Retina (tissue), 1 donor: ENCODE measurements around the gene CDYL.
"Not testable (repeated sequence)": the region's sequence is repeated elsewhere in the genome, so short reads cannot be mapped to it uniquely, and the experiment has no call there.

Experiments used
- DNase-seq: peaks from one replicate; pipeline ENCODE4 v3.0.0-alpha.2; 2016

The CDYL gene

DNA sequence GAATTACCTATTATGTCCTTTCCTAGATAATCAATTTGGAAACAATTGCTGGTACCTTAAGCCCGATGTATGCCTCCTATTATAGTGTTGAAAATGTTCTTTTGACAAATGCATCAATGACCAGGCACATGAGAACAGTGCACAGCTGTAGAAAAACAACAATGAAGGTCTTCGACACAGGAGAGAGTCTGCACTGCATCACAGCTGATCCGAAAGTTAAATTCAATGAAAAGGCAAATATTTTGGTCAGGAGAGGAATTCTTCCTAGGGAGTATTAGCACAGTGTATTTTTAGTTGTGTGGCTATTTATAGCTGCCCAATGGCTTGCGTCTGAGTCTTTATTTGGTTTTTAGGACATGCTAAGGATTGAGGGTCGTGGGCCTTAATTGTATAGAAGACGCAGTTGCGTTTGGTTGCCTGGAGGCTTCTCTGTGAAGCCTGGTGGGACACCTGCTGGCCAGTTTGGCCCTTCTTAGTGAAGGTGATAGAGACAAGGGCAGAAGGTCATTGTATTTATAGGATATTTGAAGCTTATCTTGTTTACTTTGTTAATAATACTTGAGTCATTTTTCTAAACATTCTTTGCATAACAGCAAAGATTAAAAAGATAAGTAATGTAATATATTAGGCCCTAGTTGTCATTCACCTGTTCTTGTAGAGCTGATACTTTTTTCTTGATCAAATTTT, 72.3 kb downstream of the CDYL start:
- DNase-seq: no peak

DNA sequence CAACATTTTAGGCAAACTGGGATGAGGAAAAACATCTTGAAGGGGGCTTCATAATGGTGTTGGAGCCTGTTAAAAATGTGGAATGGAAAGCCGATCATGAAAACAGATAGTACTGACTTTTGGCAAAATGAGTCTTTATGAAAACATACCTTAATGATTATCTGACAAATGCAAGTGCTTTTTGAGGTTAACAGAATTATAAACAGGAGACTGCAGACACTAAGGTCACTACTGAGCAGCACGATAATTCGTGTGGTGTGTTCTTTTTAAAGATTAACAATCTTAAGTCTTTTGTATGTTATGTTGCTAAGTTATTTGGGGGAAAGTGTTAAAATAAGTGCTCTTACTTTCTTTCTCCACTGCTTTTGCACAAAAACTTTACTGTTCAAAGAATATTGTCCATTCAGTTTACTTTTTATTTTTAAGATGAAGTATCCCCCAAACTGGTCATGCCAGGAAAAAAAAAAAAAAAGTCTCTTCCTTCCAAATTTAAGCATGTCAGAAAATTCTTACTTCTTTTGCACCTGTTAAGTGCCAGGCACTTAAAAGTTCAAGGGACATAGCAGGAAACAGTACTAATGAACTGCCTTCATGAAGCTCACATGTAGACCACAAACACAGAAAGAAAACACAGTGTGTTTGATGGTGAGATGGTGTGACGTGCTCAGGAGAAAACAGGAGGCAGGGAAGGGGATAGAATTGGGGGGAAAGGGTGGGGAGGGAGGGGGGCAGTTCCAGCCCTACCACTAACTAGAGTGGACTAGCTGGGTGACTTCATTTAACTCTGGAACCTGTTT, 73.2 kb downstream of the CDYL start:
- no peak for DNase-seq

DNA sequence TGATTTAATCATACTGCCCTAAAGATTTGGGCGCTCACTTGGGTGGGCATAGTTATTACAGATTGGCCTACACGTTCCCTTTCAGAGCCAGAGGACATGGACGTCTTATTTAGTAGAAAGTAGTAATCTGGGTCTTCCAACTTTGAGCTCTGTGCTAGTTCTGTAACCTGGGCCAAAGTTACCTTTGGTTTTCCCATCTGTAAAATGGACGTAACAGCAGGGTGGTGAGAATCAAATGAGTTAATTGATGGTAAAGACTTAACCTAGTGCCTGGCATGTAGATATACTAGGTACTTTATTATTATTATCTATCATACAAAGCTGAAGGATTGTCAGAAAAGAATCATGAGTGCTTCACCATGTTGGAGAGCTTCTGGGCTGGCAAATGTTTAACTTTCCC, 74.8 kb downstream of the CDYL start:
- DNase-seq: no peak

DNA sequence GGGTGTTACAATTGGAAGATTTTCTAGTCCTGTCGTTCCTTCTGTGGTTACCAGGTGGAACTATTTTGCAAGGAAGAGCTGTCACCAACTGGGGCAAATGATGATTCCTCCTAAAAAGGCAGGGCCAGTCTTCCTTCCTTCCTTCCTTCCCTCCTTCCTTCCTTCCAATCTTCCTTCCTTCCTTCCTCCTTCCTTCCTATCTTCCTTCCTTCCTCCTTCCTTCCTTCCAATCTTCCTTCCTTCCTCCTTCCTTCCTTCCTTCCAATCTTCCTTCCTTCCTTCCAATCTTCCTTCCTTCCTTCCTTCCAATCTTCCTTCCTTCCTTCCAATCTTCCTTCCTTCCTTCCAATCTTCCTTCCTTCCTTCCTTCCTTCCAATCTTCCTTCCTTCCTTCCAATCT, 76.0 kb downstream of the CDYL start:
- DNase-seq: not testable (repeated sequence)

DNA sequence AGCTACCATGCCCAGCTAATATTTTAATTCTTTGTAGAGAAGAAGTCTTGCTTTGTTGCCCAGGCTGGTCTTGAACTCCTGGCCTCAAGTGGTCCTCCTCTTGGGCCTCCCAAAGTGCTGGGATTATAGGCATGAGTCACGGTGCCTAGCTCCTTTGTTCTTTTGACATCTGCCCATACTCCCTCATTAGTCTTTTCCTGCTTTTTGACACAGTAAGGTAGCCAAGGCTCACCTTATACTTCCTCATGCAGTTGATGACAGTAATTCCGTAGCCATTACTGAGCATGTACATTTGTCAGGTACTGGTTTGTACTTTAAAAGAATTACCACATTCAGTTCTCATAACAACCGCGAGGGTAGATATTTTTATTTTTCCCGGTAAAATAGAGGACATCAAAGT, 76.7 kb downstream of the CDYL start:
- DNase-seq: no peak

DNA sequence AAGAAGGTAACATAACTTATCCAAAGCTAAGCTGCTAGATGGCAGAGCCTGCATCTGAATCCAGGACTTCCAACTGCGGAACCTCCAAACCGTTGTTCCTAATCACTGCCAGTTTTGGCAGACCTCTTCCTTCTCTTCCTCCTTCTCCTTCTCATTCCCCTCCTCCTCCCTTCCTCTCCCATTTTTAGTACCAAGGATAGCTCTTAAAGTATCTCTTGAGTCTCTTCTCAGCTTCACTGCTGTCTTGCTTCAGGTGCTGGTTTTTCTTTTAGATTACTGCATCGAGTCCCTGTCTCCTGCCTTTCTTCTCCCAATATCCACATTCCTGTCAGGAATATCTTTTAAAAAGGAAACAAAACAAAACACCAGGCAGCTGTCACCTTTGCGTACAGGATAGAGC, 77.1 kb downstream of the CDYL start:
- DNase-seq: no peak

DNA sequence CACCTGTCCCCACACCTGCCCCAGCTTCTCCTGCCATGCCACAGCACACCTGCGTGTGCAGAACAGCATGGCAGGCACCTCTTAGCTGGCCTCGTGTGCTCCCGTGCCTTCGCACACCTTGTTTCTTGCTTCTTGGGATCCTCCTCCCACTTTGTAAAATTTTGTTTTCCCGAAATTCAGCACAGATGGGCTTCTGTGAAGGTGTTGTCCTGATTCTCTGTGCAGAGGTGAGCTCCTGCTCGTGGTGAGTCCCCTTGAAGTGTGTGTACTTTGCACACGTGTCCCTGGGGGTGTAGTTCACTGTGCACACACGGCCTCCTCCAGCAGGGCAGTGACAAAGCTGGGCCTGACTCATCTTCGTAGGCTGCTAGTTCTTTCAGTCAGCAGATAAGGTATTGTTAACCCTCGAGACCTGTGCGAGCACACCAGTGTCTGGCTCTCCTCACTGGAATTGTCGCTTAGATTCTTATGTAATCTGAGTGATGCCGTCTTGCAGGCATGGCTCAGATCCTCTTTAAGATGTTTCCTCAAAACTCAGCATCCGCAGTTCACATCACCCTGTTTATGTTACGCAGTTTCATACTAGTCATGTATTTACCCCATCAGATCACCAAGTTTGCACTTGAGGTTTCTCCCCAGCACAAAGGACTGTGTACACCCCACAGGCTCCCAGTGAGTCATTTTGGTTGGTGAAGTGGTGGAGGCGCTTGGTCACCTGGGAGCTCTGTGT, 77.7 kb downstream of the CDYL start:
- DNase-seq: no peak

DNA sequence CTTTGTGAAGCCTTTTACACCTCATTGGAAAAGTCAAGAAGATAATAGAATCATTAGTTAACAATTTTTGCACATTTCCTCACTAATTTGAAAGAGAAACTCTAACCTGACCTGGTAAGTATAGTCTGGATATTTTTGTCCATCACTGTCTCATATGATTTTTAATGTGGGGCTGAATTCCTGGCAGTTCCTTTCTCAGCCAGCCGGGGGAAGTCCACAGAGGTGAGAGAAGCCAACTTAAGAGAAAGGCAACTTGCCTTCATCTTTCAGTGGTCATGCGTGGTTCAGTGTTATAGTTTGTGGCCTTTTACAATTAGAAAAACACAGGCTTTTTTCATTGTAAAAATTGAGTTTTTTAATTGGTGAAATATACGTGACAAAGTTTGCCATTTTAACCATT, 80.6 kb downstream of the CDYL start:
- no peak for DNase-seq

DNA sequence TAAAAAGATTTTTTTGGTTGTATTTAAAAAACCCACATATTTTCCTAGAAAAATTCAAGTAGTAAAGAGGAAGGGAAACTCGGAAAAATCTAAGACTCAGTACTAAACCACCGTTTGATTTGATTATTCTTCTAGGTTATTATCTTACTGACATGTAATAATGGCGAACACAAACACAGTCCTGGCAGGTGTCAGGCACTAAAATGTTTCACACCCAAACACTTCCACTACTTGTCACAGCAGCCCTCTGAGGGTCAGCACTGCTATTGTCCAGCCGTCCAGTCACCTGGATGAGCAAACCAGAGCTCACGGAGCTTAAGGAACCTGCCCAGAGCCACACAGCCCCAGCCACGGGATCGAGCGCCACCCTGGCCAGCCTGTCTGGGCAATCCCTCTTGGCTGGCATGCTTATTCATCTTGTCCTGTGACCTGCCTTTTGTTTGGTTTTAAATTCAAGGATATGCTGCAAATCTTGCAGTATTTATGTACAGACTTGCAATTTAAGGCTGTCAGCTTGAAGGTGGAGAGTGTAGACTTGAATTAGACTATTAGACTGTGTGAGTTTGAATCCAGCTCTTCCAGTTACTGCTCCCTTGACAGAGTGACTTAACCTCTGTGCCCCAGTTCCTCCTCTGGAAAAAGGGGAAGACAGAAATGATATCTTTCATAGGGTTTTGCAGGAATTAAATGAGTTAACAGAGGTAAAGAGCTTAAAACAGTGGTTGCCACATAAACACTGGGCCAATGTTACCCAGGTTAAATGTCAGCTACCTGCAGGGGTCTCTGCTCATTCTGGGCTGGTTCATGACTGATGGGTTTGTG, 82.2 kb downstream of the CDYL start:
- DNase-seq: no peak

DNA sequence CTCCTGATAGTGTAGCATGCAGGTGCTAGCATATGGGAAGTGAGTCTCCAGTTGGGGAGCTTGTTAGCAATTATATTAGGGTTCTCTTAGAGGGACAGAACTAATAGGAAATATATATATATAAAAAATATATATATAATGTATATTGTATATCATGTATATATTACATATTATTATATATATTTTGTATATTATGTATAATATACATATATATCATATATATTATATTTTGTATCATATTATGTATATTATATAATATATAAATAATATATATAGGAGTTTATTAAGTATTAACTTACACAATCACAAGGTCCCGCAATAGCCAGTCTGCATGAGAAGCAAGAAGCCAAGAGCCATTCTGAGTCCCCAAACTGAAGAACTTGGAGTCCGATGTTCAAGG, 84.2 kb downstream of the CDYL start:
- no peak for DNase-seq

DNA sequence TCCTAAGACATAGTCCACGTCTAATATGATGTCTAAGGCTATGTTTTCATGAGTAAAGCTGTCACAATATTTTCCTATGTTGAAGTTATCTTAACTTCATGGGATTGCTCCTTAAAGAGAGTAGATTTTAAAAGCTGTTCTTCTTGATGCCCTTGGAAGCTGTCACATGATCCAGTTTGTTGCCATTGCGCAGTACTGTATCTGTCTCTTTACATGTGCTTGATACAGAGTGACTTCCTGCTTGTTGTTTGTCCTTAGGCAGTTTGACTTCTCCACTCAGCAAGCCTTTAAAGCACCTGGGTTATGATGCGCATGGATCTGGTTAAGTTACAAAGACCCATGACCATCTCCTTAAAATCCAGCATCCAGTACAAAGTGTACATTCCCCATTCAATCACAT, 85.4 kb downstream of the CDYL start:
- no peak for DNase-seq

DNA sequence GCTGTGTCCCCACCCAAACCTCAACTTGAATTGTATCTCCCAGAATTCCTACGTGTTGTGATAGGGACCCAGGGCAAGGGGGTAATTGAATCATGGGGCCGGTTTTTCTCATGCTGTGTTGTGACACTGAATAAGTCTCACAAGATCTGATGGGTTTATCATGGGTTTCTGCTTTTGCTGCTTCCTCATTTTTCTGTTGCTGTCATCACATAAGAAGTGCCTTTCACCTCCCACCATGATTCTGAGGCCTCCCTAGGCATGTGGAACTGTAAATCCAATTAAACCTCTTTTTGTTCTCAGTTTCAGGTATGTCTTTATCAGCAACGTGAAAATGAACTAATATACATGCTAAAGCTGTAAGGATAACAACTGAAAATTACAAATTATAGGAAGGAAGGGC, 88.3 kb downstream of the CDYL start:
- no peak for DNase-seq

DNA sequence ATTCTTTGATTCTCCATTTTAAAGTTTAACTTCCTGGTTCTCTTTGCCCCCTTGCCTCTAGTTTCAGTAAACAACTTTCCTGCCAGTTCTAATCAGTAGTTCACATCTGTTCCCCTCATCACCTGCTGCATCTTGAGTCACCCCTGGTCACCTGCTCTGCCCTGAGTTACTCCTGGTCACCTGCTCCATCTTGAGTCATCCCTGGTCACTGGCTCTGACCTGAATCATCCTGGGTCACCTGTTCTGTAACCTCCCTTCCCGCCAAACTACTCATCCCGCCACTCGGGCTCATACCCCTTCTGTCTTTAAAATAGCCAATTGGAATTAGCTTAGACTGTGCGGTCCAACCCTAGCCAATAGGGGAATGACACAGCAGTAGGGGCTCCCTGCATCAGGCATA, 88.8 kb downstream of the CDYL start:
- DNase-seq: not testable (repeated sequence)

DNA sequence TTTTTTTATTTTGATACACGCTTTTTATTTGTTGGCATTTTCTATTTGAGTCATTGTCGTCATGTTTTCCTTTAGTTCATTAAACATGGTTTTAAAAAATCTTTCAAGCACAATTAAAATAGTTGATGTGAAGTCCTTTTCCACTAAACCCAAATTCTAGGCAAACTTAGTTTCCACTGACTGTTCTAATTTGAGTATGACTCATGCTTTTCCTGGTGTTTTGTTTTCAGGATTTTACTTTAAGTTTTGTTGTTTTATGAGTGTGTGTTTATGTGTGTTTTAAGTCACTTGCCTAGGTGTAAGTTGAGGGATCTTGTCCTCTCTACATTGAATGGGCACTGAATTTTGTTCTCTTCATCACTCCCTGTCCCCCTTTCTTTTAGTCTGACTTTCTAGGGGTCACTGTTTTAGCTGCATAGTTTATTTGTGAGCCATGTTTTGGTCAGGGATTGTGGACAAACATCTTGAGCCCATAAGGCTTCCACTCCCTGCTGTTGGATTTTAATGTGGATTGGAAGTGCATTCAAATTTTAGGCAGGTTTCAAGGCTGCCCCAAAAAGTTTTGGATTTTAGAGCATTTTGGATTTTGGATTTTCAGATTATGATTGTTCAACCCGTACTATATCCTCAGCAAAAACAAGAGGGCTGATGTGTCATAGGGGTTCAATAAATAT, 94.8 kb downstream of the CDYL start:
- DNase-seq: no peak

DNA sequence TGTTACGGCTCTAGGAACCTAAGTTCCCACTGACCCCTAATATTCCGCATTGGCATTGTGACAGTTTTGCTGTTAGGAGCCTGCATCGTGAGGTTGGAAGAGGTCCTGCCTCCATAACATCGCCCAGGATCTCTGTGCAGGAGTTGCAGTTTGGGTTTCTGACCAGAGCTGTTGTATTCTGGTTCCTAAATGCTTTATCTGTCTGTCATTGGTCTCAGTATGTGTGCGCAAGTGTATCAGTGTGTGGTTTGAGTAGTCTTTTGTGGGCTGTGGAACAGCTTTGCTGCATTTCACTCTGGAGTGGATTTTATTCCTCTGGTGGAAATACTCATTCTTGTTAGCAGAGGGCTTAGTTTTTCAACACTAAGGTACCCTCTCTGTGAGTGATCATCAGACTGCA, 95.6 kb downstream of the CDYL start:
- no peak for DNase-seq

DNA sequence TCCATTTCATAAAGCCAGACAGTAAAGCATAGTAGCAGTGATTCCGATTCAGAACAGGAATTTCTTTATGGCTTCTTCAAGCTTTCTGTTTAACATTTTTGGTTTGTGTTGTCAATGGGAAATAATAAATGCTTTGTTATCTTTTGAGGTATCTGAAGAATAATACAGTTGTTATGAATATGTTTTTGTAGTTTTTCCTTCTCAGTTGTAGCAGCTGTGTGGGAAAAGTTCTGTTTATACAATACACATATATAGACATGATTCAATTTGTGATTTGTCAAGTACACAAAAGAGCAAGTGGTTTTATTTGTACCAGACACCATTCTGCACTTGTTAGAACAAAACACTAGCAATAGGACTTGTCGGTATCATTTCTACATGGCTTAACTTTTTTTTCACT, 96.6 kb downstream of the CDYL start:
- DNase-seq: no peak

DNA sequence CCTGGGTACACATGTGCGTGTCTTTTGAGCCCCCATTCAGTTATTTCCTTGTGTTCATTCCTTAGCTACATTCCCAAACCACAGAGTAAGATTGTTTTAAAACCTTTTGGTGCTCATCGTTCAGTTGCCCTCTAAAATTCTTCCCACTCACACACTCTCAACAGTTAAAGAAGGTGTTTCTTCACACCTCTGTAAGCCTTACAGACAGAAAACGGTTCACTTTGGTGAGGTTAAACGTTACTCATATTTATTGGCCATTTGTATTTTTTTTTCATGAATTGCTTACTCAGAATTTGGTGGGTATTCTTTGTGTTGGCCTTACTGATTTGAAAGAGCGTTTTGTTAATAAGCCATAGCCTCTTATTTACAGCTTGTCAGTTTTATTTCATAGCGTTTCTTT, 97.7 kb downstream of the CDYL start:
- DNase-seq: no peak

DNA sequence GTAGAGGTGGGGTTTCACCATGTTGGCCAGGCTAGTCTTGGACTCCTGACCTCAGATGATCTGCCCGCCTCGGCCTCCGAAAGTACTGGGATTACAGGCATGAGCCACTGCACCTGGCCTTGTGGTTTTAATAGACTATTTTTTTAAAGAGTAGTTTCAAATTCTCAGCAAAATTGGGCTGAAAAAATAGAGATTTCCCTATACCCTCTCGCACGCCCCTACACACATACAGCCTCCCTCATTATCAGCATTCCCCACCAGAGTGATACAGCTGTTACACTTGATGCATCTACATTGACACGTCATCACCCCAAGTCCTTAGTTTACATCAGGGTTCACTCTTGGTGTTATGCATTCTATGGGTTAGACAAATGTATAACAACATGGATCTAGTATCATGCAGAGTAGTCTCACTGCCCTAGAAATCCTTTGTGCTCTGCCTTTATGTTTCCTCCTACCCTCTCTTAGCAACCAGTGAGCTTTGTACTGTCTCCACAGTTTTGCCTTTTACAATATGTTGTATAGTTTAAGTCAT, 103.6 kb downstream of the CDYL start:
- no peak for DNase-seq

DNA sequence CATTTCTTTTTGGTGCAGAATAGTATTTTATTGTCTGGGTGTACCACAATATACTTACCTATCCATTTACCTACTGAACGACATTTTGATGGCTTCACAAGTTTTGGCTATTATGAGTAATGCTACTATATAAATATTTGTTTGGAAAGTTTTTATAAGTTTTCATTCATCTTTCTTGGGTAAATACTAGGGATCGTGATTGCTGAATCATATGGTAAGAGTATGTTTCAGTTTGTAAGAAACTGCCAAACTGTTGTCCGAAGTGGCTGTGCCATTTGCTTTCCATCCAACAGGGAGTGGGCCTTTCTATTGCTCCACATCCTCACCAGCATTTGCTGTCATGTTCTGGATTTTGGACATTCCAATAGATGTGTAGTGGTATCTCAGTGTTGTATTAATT, 104.2 kb downstream of the CDYL start:
- no peak for DNase-seq

DNA sequence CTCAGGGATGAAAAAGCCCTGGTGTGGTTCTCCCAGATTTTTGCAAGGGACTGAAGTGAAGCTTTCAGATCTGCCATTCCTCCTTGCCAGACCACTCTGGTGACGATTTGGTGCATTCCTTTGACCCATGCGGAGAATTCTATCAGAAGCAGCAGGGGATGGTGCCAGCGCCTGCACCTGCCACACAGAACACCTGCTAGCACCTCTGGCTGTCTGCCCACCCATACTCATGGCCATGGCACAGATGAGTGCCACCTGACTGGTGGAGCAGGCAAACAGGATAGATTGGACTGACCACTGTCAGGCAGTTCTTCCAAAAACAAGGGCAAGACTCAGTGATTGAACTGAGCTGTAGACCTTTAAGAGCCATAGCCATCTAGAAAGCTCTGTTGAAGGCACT, 107.1 kb downstream of the CDYL start:
- no peak for DNase-seq

DNA sequence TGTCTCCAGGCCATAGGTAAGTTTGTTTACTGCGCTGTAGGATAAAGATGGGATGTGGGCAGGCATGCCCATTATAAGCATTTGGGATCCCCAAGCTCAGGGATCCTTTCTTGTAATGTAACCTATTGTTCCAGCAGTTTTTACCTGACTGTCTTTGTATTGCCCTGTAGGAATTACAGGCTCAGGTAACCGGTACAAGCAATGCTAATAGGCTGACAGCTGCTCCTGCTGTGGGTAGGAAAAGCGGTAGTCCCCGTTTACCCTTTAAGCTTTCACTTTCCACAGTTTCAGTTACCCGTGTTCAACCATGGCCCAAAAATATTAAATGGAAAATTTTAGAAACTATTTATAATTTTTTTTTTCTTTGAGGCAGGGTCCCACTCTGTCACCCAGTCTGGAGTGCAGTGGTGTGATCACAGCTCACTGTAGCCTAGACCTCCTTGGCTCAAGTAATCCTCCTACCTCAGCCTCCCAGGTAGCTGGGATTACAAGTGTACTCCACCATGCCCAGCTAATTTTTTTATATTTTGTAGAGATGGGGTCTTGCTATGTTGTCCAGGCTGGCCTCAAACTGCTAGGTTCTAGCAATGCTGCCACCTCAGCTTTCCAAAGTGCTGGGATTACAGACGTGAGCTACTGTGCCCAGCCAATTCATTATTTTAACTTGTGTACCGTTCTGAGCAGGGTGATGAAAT, 108.6 kb downstream of the CDYL start:
- no peak for DNase-seq
